Islet precursor cell (in vitro differentiated cells): Measurements from ENCODE around the gene STYXL2.

Source experiments
- DNase-seq: peaks from one replicate; pipeline ENCODE4 v3.0.0-alpha.2; 2018

Gene STYXL2

GRCh38 chr1:167081594-167082156 lies 12.2 kb upstream of the STYXL2 start:
- DNase-seq, result no peak

DNA sequence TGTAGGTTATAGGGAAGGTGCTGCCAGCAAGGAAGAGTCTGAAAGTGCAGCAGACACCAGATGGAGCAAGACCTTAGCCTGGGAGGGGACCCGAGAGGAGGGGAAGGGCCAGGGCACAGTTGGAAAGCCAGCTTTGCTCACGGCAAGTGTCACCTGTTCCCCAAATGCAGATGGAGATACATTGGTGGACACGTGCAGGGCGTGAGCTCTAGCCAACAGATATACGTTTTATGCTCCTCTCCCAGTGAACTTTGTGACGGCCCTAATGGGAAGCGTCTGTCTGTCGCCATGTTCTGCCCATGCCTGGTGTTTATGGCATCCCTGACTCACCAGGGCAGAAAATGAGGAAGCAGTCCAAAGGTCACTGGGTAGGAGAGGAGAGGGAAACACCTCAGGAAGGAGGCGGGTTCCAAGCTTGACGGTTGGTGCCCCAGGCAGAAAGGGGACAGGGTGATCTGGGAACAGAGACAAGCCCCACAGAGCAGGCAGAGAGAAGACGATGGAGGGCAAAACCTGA lies 11.3 kb upstream of the STYXL2 start:
- peak; percentile 72 for DNase-seq

DNA sequence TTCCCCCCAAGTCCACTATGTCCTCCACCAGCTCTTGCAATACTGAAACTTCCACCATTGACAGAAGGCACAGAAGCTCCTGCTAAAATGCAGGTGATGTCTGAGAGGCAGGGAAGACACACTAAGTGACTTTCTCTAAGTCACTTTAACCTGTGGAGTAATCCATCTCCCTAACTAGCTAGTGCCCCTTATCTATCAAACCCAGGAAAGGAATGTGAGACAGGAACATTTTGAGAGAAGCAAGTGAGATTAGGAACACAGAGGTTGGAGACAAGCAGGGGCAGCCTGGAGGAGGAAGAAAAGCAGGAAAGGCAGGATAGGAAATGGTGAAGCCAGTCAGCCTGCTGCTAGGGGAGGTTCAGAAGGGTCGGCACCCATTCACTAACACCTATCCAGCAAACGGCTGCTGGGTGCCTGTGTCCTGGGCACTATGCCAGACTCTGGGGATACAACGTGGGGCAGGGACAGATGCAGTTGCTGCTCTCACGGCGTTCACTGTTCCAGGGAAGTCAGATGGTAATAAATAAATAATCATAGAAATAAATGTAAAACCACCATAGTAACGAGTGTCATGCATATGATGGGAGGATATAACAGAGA lies 10.7 kb upstream of the STYXL2 start:
- DNase-seq, result no peak

GRCh38 chr1:167083871-167084270 lies 10.0 kb upstream of the STYXL2 start:
- DNase-seq, result no peak

- DNase-seq, result no peak
Observed at GRCh38 chr1:167084757-167085156, 9.1 kb upstream of the STYXL2 start.

DNA sequence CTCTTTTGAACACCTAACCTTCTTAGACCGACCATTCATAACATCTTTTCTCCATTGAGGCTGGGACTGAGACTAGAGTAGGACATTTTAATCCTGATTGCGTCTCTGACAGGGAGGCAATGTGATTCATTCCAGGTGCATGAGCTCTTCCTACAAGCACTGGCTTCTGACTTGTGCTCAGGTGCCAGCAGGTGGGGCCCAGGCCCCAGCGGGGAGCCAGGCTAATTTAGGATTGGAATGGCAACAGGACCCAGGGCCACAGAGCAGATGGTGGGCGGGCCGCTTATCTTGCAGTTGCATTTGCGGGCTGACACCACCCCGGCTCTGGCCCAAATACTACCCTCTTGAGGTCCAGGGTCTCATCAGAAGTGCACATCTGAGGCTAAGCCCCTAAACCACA lies 7.8 kb upstream of the STYXL2 start:
- DNase-seq, result no peak

- no peak for DNase-seq
Observed at GRCh38 chr1:167086768-167087167, 7.1 kb upstream of the STYXL2 start.

- no peak for DNase-seq
Observed at GRCh38 chr1:167088746-167089417, 5.0 kb upstream of the STYXL2 start.

GRCh38 chr1:167089939-167090313 lies 3.9 kb upstream of the STYXL2 start:
- no peak for DNase-seq

- DNase-seq, result no peak
Observed at GRCh38 chr1:167090314-167090942, 3.4 kb upstream of the STYXL2 start, which contains the start of gene GPA33. Gene GPA33, minus strand, starts transcription at chr1:167090377. Its CDS starts 90 bp downstream, at chr1:167090287.

GRCh38 chr1:167092653-167093052 lies 1.2 kb upstream of the STYXL2 start:
- no peak for DNase-seq

- DNase-seq, result no peak
Observed at GRCh38 chr1:167094690-167095089, 815 bp downstream of the STYXL2 start.

DNA sequence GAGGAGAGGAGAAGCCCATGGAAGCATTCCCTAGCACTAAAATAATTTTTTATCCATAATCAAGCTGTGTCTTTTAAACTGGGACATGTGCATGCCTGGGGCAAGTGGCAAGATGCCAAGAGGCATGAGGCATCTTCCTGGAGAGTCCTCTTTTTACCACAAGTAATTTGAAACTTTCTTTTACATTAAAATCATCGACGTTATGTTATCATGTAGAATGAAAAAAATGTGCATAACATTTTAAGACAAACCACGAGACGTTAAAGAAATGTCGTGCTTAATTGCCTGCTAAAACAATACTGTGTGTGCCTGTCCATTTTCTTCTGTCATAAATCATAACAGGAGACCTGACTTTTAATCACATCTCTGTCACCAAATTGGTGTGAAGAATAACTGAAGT lies 1.5 kb downstream of the STYXL2 start:
- DNase-seq, result no peak

- peak; percentile 3 for DNase-seq
Observed at GRCh38 chr1:167099851-167100250, 6.0 kb downstream of the STYXL2 start.

- DNase-seq, result no peak
Observed at GRCh38 chr1:167100730-167101129, 6.9 kb downstream of the STYXL2 start.

DNA sequence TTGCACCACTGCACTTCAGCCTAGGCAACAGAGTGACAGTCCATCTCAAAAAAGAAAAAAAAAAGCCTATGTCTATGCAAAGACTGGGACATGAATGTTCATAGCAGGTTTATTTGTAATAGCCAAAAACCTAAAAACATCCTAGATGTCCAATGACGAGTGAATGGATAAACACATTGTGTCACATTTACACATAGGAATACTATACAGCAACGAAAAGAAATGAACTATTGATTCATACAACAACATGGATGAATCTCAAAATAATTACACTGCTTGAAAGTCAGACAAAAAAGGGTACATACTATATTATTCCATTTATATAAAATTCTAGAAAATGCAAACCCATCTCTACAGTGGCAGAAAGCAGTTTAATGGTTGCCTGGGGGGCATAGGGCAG lies 7.9 kb downstream of the STYXL2 start:
- no peak for DNase-seq

- DNase-seq, result no peak
Observed at GRCh38 chr1:167102906-167103573, 9.2 kb downstream of the STYXL2 start.

DNA sequence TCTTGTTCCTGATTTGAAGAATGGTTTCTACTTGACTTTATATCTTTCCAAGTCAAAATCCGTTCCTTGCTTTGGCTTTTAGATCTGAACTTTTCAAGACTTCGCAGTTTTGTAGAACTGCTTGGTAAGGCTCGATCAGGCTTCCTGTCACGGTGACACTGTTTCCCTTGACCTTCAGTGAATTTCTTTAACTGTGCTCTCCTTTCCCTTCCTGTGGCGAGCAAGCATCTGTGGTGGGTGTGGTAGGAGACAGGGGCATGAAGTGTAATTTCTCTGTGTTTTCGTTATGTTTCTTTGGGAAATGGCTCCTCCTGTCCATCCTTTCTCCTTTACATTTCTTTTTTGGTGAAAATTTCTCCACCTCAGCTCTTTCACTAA lies 10.4 kb downstream of the STYXL2 start:
- peak; percentile 17 for DNase-seq

DNA sequence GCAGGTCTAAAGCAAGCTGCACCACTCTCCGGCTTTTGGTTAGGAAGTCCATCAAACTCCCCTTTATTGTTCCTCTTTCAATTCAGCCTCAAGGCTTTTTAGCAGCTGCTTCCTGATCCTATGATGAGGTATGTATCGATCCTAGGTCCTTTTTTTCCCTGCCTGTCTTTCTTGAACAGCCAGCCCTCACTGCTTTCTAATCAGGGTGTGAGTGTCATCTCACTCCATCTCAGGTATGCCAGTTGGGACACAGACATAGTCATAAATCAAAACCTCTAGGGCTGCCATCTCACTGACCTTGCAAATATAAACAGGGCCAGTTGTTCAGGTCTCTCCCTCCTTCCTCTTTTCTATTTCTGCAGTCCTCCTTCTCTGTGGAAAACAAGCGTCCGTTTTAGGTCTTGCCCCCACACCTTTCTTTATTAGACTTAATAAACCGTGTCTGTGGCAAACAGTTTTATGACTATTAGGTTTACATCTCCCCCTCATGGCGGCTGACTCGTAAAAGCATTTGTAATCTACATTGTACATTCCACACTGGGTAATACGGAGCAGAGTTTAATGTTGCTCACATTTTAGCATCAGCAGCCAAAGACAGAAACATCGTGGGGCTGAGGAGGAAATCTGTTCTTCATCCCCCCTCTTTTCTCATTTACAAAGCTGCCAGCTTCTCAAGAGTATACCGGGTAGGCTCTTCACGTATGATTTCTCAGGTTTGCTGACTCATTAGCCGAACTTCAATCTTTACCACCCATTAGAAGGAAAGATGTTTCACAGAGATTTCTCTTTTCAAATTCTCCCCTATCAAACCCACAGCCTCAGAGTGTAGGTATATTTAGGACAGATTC lies 11.6 kb downstream of the STYXL2 start:
- DNase-seq, result no peak

DNA sequence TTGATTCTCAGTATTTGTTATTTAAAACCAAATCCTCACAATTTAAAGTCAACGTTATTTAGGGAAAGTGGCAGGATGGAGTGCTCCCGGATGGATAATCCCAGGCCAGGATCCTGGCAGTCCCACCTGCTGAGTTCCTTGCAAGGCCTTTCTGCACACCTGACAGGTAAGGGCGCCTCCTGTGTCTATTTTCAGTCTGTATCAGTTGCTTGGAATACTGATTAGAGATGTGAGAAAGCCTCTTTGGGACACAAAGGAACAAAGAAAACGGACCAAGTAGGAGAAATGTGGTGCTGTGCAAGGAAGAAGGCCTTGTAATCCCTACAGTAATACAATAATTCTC lies 12.2 kb downstream of the STYXL2 start:
- DNase-seq, result no peak

GRCh38 chr1:167107456-167107855 lies 13.6 kb downstream of the STYXL2 start:
- no peak for DNase-seq

DNA sequence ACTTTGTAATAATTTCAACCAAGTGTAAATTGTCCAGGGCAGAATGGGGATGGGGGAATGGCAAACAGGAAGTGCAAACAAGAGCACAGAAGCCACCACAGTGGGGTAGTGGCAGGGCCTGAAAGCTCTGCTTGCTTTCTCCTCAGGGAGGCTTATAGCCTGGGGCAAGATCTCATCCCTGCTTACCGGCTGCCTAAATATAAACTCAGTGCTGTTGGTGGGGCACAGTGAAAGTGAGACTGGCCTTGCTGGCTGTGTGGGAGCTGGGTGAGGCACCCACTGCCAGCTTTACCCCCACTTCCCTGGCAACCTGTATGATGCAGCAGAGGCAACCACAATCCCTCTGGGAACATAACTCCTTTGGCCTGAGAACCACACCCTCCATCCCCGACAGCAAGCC lies 15.2 kb downstream of the STYXL2 start:
- DNase-seq, result peak; percentile 71

- DNase-seq, result no peak
Observed at GRCh38 chr1:167110586-167110985, 16.7 kb downstream of the STYXL2 start.
